GM10266 (cell line): ENCODE measurements around the gene TM4SF4.

Experiments
- DNase-seq: peaks from one replicate; pipeline ENCODE4 v3.0.0; 2012; ENCODE audit errors: extremely low spot score
- CTCF ChIP-seq: IDR thresholded peaks from 2 replicates; pipeline ENCODE4 v1.5.1; 2012; ENCODE audit warnings: mild to moderate bottlenecking, low read depth; ENCODE audit not compliant: control insufficient read depth, insufficient read depth; ENCODE audit errors: missing control alignments

TM4SF4 gene

GRCh38 chr3:149455366-149455765 lies 19.1 kb upstream of the TM4SF4 start:
- TF ChIP-seq CTCF: no peak
- no peak for DNase-seq

GRCh38 chr3:149455989-149456388 lies 18.5 kb upstream of the TM4SF4 start:
- DNase-seq: no peak
- TF ChIP-seq CTCF: no peak

GRCh38 chr3:149459491-149460059 lies 14.9 kb upstream of the TM4SF4 start:
- DNase-seq: no peak

GRCh38 chr3:149460117-149460516 lies 14.4 kb upstream of the TM4SF4 start:
- TF ChIP-seq CTCF: no peak
- no peak for DNase-seq

More at GRCh38 chr3:149459491-149460059, 14.9 kb upstream of the TM4SF4 start:
- TF ChIP-seq CTCF: no peak

- no peak for DNase-seq
These were observed 12.4 kb upstream of the TM4SF4 start for GRCh38 chr3:149462051-149462450.

GRCh38 chr3:149462581-149463011 lies 11.9 kb upstream of the TM4SF4 start:
- TF ChIP-seq CTCF: no peak
- DNase-seq: no peak

More at GRCh38 chr3:149462051-149462450, 12.4 kb upstream of the TM4SF4 start:
- TF ChIP-seq CTCF: no peak

GRCh38 chr3:149463921-149464320 lies 10.6 kb upstream of the TM4SF4 start:
- DNase-seq: no peak
- no peak for TF ChIP-seq CTCF
